DMS114 treated with DMSO at 0.1 percent for 48 hours (cell line): ENCODE measurements around the gene ZNG1E.
"Not testable (repeated sequence)": the region's sequence is repeated elsewhere in the genome, so short reads cannot be mapped to it uniquely, and the experiment has no call there.

Experiments
- DNase-seq: peaks from one replicate; lab custom pipeline; 2025; ENCODE audit not compliant: unreplicated experiment; lab: John Stamatoyannopoulos, UW

Gene ZNG1E

DNA sequence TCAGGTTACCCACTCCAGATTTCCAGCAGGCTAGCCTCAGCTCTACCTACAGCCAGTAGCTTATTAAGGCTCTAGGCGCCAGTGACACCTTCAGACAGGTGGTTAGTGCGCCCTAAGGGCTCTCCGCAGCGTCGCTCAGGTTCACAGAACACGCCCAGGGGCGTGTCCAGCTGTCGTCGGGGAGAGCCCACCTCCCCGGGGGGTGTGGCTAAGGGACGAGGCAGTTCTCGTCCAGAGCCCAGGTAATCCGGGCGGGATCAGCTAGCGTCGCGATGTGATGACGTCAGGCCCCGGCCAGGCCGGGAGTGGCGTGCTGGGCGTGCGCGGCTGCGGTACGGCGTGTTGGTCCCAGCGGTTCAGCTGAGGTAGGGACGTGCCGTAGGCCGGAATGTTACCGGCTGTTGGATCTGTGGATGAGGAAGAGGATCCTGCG is at the start of gene ZNG1E:
Gene ZNG1E, plus strand, starts transcription at position 340 of the 433 bp plus-strand sequence. Its CDS starts 49 bp downstream, at position 389.
- not testable (repeated sequence) for DNase-seq

GRCh38 chr9:65673579-65673978 is 2.1 kb upstream of the ZNG1E start:
- DNase-seq, result not testable (repeated sequence)

GRCh38 chr9:65675018-65675417 is 710 bp upstream of the ZNG1E start:
- DNase-seq, result not testable (repeated sequence)

DNA sequence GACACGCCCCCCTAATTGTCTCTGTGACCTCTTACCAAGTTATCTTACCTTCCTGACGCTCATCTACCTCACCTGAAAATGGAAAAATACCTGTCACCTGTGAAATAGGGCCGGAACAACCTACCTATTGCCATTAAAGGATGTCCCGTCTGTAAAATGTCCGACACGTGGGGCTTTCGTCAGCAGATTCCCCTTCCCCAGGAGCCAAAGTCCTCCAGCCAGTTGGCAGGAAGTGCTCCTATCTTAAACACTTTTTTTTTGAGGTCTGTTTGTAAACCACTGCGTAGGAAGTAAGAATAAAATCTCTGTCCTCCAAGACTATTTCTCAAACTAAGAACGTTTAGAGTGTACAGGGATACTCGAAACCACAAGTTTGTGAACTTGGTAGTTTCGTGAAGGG is 661 bp downstream of the ZNG1E start:
- not testable (repeated sequence) for DNase-seq

DNA sequence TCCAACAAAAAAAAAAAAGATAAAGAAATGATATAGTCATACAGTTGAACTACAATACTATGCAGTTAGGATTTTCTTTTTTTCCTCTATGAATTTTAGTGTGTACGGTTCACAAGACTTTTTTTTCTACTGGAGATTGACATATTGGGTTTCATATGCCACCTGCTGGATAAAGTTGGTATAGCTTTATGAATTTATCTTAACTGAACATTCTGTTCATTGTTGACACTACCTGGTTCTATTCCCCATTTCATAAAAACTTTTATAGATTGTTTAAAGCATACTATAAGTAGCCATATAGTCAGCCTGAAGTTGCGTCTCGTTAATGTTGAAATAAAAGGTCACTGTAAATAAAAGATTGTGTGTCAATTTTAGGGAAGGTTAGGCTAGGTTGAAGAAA is 2.8 kb downstream of the ZNG1E start:
- not testable (repeated sequence) for DNase-seq

DNA sequence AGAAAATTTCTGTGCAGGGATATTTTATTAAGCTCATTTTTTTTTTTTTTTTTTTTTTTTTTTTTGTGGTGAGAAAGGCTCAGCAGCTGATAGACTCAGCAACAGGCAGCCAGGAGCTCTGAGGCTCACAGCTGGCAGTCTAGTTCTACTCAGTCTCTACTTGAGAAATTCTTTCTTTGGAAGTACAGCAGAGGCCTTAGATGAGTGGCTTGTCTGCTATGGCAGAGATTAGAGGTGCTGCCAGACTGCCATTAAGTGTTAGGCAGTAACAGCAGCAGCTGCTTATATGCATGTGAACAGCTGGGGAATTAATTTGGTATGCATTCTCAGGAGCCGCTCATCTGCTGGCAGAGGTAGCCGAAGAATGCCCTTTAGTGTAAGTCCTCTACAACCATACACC is 27.8 kb downstream of the ZNG1E start:
- not testable (repeated sequence) for DNase-seq

DNA sequence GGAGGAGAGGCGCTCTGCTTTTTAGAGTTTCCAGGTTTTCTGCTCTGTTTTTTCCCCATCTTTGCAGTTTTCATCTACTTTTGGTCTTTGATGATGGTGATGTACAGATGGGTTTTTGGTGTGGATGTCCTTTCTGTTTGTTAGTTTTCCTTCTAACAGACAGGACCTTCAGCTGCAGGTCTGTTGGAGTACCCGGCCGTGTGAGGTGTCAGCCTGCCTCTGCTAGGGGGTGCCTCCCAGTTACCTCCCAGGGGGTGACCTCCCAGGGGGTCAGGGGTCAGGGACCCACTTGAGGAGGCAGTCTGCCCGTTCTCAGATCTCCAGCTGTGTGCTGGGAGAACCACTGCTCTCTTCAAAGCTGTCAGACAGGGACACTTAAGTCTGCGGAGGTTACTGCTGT is 38.7 kb downstream of the ZNG1E start:
- DNase-seq, result not testable (repeated sequence)

GRCh38 chr9:65737096-65737564 is 61.4 kb downstream of the ZNG1E start, which contains the start of gene FOXD4L4:
TSS of gene FOXD4L4 (plus strand) at chr9:65737146. CDS start at chr9:65737146, 0 bp downstream.
- DNase-seq, result not testable (repeated sequence)

DNA sequence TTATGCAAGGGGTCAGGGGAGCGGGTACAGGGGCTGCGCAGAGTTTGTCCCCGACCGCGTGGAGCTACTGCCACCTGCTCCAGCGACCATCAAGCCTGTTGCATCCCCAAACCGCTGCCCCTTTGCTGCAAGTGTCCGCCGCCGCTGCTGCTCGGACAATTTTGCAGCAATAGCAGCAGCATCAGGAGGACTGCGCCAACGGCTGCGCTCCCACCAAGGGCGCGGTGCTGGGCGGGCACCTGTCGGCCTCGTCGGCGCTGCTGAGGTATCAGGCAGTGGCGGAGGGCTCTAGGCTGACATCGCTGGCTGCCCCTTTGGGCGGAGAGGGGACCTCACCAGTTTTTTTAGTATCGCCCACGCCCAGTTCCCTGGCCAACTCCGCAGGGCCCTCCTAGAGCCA is 62.4 kb downstream of the ZNG1E start:
- not testable (repeated sequence) for DNase-seq
